Endodermal cell (in vitro differentiated cells): ENCODE measurements around the gene MAP4K4. TPM values are rescaled to one million over a fixed set of nuclear protein-coding genes. Genes with fewer than 3 reads are reported as not detected.

ENCODE experiments used
- DNase-seq: peaks from one replicate; pipeline ENCODE4 v3.0.0-alpha.2; 2017
- H3K27ac ChIP-seq: 2 replicates; pipeline ENCODE4 v1.5.1; 2013; ENCODE audit warnings: mild to moderate bottlenecking, low read depth, low read length, moderate library complexity
- H3K27me3 ChIP-seq: 2 replicates; pipeline ENCODE4 v1.6.1; 2013; ENCODE audit warnings: mild to moderate bottlenecking, low read length, moderate library complexity; ENCODE audit not compliant: insufficient read depth, control insufficient read depth, poor library complexity, severe bottlenecking
- H3K36me3 ChIP-seq: 2 replicates; pipeline ENCODE4 v1.7.0; 2013; ENCODE audit warnings: mild to moderate bottlenecking, low read length, moderate library complexity; ENCODE audit not compliant: control insufficient read depth, insufficient read depth
- H3K4me1 ChIP-seq: one replicate; pipeline ENCODE4 v1.7.0; 2013; ENCODE audit warnings: low read length; ENCODE audit not compliant: control insufficient read depth, insufficient read depth
- H3K4me3 ChIP-seq: 2 replicates; pipeline ENCODE4 v1.5.1; 2013; ENCODE audit warnings: mild to moderate bottlenecking, low read length, moderate library complexity
- H3K9ac ChIP-seq: 2 replicates; pipeline ENCODE4 v1.6.1; 2013; ENCODE audit warnings: mild to moderate bottlenecking, low read length, moderate library complexity; ENCODE audit not compliant: poor library complexity, severe bottlenecking; ENCODE audit errors: extremely low read depth
- H3K9me3 ChIP-seq: 2 replicates; pipeline ENCODE4 v1.6.1; 2013; ENCODE audit warnings: mild to moderate bottlenecking, low read length, moderate library complexity; ENCODE audit not compliant: control insufficient read depth
- H3K27ac Mint-ChIP-seq: 2 replicates; pipeline ENCODE4 v1.8.0; 2020; ENCODE audit warnings: mixed read lengths
- H3K27me3 Mint-ChIP-seq: 2 replicates; pipeline ENCODE4 v1.8.0; 2021; ENCODE audit warnings: mild to moderate bottlenecking, mixed read lengths; ENCODE audit not compliant: insufficient read depth
- H3K36me3 Mint-ChIP-seq: 2 replicates; pipeline ENCODE4 v1.8.0; 2020; ENCODE audit warnings: low read depth, mixed read lengths
- H3K4me1 Mint-ChIP-seq: 2 replicates; pipeline ENCODE4 v1.8.0; 2020; ENCODE audit warnings: mixed read lengths
- H3K4me3 Mint-ChIP-seq: 2 replicates; pipeline ENCODE4 v1.8.0; 2020; ENCODE audit warnings: mild to moderate bottlenecking, moderate library complexity, mixed read lengths
- H3K9me3 Mint-ChIP-seq: 2 replicates; pipeline ENCODE4 v1.8.0; 2020; ENCODE audit warnings: mild to moderate bottlenecking, mixed read lengths
- WGBS, 2 experiments: methylation state at CpG; one replicate each; pipeline versions ENCODE4 v1.1.5 to v1.1.7; 2013; ENCODE audit warnings: missing lambda C conversion rate in 2 of 2, mixed read lengths in 1 of 2; ENCODE audit not compliant: insufficient coverage in 1 of 2, insufficient read length in 1 of 2; 5-methylcytosine and 5-hydroxymethylcytosine counted together
- total RNA-seq, 2 donors: library from RNA; stranded (reverse); fragmentation: NEBNext Ultra II Directional in 1 of 2; extraction: Animal tissue kit (Norgen Biotek cat#: 25700) in 1 of 2; gene quantifications; 2 replicates in 1 of 2; 3 replicates in 1 of 2; pipeline ENCODE4 v1.2.1, GENCODE V29; 2021
- TF ChIP-seq, protein P1 (sequence below): fragments of 200-600 bp; sonication (generic); conservative IDR thresholded peaks from 2 replicates; pipeline ENCODE4 v1.5.0; 2021; ENCODE audit warnings: antibody characterized with exemption, mild to moderate bottlenecking

The MAP4K4 gene
- total RNA-seq, 2 donors from 2014 or later: 130 to 142 TPM

- Histone ChIP-seq H3K9ac (no peak overlapping the region), H3K36me3 (no peaks in the 10 kb centered on the region), H3K4me1 (no peaks in the 10 kb centered on the region), H3K4me3 (no peak overlapping the region), H3K9me3 (no peaks in the 10 kb centered on the region), H3K27ac (no peak overlapping the region), H3K27me3 (no peaks in the 10 kb centered on the region)
- H3K36me3 Mint-ChIP-seq: peaks cover 9% of the 10 kb centered on the region
- DNase-seq: no peak
- H3K9me3 Mint-ChIP-seq: no peaks in the 10 kb centered on the region
- no peaks in the 10 kb centered on the region for H3K27me3 Mint-ChIP-seq
- no peak overlapping the region for H3K27ac Mint-ChIP-seq
- H3K4me1 Mint-ChIP-seq: peaks cover 33% of the 10 kb centered on the region
- no peak overlapping the region for H3K4me3 Mint-ChIP-seq
- TF ChIP-seq, protein P1, sequence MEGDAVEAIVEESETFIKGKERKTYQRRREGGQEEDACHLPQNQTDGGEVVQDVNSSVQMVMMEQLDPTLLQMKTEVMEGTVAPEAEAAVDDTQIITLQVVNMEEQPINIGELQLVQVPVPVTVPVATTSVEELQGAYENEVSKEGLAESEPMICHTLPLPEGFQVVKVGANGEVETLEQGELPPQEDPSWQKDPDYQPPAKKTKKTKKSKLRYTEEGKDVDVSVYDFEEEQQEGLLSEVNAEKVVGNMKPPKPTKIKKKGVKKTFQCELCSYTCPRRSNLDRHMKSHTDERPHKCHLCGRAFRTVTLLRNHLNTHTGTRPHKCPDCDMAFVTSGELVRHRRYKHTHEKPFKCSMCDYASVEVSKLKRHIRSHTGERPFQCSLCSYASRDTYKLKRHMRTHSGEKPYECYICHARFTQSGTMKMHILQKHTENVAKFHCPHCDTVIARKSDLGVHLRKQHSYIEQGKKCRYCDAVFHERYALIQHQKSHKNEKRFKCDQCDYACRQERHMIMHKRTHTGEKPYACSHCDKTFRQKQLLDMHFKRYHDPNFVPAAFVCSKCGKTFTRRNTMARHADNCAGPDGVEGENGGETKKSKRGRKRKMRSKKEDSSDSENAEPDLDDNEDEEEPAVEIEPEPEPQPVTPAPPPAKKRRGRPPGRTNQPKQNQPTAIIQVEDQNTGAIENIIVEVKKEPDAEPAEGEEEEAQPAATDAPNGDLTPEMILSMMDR: no peak
Measured at GRCh38 chr2:101809698-101810097, 112.2 kb downstream of the MAP4K4 start.

GRCh38 chr2:101811226-101812015 lies 113.9 kb downstream of the MAP4K4 start:
- Histone ChIP-seq H3K4me1 (no peaks in the 10 kb centered on the region), H3K27ac (no peak overlapping the region), H3K4me3 (no peak overlapping the region), H3K9me3 (no peaks in the 10 kb centered on the region), H3K9ac (no peak overlapping the region), H3K36me3 (no peaks in the 10 kb centered on the region), H3K27me3 (no peaks in the 10 kb centered on the region)
- no peaks in the 10 kb centered on the region for H3K9me3 Mint-ChIP-seq
- no peak overlapping the region for H3K4me3 Mint-ChIP-seq
- TF ChIP-seq, protein P1: no peak
- H3K4me1 Mint-ChIP-seq: peaks cover 34% of the 10 kb centered on the region
- no peak for DNase-seq
- WGBS, 2 experiments: 93 to 94% methylated on average over 5 to 11 of the region's 11 CpGs
- H3K27me3 Mint-ChIP-seq: no peaks in the 10 kb centered on the region
- no peak overlapping the region for H3K27ac Mint-ChIP-seq
- peaks cover 9% of the 10 kb centered on the region for H3K36me3 Mint-ChIP-seq

GRCh38 chr2:101812226-101812625 lies 114.7 kb downstream of the MAP4K4 start:
- Histone ChIP-seq H3K4me3 (no peak overlapping the region), H3K27ac (no peak overlapping the region), H3K36me3 (no peaks in the 10 kb centered on the region), H3K27me3 (no peaks in the 10 kb centered on the region), H3K9ac (no peak overlapping the region), H3K9me3 (no peaks in the 10 kb centered on the region), H3K4me1 (no peaks in the 10 kb centered on the region)
- 97 to 100% methylated on average over 1 to 7 of the region's 7 CpGs for WGBS, 2 experiments
- peaks cover 9% of the 10 kb centered on the region for H3K36me3 Mint-ChIP-seq
- TF ChIP-seq, protein P1: no peak
- H3K4me1 Mint-ChIP-seq: peaks cover 35% of the 10 kb centered on the region
- H3K9me3 Mint-ChIP-seq: no peaks in the 10 kb centered on the region
- no peak for DNase-seq
- H3K4me3 Mint-ChIP-seq: no peak overlapping the region
- H3K27me3 Mint-ChIP-seq: no peaks in the 10 kb centered on the region
- peak overlapping the region; percentile 64 for H3K27ac Mint-ChIP-seq
